Activated CD4-positive, alpha-beta T cell treated with anti-CD3 and anti-CD28 coated beads for 48 hours (primary cell): ENCODE measurements around the gene LIMS2.

Source experiments
- DNase-seq: peaks from one replicate; pipeline ENCODE4 v3.0.0-alpha.2; 2020

LIMS2 gene

DNA sequence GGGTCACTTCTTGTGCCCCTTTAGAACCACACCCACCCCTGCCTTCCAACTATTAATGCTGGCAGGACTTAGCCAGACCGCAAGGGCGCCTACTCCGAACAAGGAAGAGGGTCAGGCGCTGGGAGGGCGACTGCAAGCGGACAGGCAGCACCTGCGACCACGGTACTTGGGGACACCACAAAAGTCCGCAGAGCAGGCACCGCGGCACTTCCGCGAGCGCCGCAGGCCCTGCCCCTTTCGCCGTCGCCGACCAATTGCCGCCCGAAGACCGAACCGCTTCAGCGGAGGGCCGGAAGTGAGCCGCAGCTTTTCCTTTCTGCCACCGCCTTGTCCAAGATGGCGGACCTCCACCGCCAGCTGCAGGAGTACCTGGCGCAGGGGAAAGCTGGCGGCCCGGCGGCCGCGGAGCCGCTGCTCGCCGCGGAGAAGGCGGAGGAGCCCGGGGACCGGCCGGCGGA is 25.9 kb upstream of the LIMS2 start, which contains the start of gene SFT2D3:
SFT2D3 (plus strand) TSS at position 305 of the 458 bp plus-strand sequence; CDS start at position 337, 32 bp downstream.
- peak; percentile 94 for DNase-seq

DNA sequence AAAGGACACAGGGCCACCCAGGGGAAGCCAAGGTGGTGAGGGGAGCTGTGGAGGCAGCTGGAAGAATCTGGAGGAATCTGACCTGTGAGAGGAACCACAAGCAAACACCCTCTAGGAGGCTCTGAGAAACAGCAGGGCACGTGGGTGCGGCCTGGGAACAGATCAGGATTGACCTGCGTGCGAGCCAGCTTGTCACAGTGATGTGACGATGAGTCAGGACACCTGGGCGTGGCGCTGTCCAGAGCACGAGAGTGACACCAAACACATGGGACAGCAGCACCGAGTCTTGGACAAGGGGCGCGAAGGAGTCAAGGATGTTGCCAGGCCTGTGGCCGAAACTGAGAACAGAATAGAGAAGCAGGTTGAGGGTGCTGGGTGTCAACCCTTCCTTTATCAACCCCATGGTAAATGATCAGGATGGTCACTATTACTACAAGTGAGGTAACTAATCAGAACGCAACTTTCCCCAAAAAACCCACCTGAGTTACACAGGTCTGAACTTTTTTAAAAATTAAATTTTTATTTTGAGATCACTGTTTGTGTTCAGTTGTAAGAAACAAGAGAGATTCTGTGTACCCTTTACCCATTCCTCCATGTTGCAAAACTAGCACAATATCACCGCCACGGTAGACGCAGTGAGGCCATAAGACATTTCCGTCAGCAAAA is 25.3 kb upstream of the LIMS2 start:
- DNase-seq, result peak; percentile 41

DNA sequence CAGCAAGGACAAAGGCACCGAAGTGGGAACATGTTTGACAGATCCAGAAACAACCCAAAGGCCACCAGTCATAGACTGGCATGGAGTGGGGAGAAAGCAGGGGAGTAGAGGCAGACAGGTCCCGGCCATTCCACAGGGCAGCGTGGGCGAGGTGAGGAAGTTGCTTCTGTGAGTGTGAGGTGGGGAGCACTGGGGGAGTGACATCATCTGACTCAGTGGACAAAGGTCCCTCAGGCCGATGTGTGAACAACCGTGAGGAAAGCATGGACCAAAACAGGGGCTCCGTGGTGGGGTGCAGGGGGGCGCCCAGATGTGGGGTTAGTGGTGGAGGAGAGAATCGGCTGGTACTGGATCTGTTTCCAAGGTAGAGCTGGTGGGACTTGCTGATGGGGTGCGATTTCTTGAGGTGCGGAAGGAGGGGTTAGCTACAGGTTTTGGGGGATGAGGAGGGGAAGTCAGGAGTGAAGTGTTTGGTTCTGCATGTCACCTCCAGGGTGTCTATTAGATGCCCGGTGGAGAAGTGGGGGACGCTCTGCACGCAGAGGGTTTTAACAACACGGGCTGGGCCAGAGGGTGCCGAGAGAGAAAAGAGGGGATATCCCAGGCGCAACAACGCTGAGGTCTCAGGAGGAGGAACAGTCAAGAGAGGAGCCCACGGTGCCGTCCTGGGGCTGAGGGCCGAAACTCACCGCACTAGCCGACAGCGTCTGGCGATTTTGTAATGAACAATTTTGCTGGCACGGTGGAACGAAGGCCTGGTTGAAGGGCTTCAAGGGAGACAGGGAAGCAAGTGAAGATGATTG is 23.4 kb upstream of the LIMS2 start:
- DNase-seq, result no peak

DNA sequence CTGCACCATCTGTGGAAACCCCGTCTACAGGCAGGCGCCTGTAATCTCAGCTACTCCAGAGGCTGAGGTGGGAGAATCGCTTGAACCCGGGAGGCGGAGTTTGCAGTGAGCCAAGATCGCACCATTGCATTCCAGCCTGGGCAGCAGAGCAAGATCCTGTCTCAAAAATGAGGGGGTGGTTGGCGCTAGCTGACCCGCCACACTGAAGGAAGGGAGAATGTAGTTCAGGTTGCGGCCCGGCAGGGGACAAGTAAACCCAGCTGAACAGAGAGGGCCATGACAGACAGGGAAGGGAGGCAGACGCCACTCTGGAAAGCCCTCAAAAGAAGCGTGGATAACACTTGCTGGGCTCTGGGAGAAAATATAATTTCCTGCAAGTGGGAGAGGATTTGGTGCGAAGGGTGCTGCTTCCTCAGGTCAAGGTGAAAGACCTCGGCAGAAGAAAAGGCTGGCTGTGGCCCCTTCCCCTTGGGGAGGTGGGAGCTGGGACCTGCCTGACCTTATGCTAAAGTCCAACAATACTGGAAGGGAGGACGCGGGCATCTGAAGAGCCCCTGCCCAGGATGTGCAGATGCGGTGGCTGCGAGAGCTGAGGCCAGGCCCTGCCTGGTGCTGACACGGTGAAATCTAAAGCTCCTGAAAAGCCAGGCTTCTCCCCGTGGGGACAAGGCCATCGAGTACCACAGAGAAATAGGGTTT is 22.3 kb upstream of the LIMS2 start:
- DNase-seq, result no peak

DNA sequence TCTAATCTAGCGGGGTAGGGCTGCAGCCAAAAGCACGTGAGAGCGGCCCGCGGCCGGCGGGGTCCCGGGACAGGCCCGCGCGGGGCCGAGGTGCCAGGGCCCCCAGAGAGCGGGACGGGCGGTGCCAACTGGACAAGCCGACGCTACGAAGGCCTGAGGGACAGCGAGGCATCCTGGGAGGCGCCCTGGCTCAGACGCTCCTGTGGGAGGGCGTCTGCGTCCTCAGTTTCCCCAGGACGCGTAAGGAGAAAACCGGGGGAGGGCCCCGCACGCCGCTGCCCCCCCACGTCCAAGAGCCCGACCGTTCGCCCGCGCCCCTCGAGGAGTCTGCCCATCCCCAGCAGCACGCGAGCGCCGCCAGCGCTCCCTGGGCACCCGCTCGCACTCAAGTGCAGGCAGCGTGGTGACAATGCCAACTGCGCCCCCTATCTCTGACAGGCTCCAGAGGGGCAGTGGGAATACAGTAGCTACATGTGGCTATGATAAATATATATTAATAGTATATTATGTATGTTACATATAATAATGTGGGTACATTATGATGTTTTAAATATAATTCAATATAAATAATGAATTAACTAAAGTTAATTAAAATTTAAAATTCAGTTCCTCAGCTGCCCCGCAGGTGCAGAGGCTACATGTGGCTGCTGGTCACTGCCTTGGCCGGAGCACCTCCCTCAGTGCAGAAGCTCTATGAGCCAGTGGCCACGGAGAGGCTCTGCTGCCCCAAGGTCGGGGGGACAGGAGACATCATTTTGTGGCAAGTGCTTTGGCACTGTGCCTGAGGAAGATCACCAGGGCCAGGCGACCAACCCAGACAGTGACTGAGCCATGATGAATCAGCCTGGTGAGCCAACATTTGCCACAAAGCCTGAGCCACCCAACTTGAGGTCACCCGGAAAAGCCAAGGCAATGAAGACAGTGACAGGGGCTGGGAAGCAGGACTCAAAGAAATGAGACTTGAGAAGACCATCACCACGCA is 20.5 kb upstream of the LIMS2 start:
- peak; percentile 66 for DNase-seq

DNA sequence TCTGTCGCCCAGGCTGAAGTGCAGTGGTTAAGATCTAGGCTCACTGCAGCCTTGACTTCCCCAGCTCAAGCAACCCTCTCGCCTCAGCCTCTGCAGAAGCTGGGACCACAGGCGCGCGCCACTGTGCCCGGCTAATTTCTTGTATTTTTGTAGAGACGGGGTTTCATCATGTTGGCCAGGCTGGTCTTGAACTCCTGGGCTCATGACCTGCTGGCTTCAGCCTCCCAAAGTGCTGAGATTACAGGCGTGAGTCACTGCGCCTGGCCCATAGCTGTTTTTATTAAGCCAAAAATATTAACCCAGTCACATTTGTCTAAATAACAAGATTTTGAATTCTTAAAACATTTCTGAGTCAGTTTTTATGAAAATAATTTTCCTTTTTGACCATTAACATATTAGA is 19.7 kb upstream of the LIMS2 start:
- DNase-seq, result no peak

DNA sequence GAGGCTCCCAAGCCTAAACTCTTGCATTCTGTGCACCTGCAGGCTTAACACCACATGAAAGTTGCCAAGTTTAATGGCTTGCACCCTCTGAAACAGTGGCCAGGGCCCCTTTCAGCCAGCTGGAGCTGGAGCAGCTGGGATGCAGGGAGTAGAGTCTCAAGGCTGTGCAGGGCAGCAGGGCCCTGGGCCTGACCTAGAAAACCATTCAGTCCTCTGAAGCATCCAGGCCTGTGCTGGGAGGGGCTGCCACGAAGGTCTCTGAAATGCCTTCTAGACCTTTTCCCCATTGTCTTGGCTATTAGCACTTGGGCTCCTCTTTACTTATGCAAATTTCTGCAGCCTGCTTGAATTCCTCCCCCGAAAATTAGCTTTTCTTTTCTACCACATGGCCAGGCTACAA is 15.4 kb upstream of the LIMS2 start:
- no peak for DNase-seq

DNA sequence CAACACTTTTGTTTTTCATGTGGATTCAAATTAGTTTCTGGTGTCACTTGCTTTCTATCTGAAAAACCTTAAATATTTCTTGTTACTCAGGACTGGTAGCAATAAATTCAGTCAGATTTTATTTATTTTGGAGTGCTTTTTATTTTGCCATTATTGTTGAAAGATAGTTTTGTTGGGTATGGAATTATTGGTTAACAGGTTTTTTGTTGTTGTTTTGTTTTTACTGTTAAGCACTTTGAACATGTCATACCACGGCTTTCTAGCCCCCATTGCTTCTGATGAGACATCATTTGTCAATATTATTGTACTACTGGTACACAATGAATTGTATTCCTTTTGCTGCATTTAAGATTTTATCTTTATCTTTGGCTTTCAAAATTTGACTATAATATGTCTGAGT is 13.1 kb upstream of the LIMS2 start:
- DNase-seq, result no peak

DNA sequence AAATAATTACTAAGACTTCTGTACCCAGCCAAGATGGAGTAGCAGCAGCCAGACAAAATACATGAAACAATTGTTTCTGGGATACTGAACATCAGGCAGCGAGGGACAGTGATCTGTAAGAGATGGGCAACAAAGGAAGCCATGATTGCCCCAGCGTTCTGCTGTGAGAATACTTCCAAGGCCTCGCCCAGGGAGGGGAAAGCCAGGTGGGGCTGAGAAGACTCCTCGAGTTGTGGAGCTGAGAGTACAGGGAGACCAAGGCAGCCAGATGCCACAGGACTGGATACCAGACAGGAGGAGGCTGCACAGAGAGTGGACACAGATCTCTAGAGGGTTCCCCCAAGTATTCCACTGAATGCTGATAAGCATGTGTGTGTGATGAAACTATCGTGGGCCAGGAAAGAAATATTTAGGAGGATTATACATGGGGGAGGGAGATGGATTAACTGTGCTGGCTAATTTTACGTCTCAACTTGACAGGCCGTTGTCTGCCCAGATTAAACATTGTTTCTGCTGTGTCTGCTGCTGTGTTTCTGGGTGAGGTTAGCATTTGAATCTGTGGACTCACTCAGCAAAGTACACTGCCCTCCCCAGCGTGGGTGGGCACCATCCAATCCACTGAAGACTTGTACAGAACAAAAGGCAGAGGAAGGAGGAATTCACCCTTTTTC is 10.2 kb upstream of the LIMS2 start:
- no peak for DNase-seq

DNA sequence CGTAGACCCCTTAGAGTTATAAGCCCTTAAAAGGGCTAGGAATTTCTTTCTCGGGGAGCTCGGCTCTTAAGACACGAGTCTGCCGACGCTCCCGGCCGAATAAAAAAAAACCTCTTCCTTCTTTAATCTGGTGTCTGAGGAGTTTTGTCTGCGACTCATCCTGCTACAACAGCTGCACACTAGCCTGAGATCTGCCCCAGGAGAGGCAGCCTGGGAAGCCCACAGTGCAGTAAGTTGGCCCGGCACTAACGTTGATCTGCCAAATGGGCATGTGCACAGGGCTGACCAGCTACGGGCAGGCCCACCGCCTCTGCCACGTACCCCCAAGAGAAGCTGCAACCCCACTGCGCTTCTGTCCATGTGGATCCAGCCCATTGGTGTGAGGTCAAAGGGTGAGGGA is 8.4 kb upstream of the LIMS2 start:
- no peak for DNase-seq

DNA sequence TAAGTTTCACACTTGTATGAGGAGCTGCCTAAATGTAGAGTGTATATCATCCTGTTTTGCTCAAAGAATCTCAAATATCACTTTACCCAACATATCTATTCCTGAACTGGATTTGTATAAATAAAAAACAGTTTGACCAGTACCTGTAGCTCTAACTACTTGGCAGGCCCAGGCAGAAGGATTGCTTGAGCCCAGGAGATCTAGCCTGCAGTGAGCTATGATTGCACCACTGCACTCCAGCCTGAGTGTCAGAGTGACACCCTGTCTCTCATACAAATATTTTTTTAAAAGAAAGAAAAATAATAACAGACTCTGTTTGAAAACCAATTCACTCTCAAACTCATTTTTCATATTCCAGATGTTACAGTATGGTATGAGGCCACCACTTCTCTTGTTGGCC is 7.7 kb upstream of the LIMS2 start:
- DNase-seq, result no peak

DNA sequence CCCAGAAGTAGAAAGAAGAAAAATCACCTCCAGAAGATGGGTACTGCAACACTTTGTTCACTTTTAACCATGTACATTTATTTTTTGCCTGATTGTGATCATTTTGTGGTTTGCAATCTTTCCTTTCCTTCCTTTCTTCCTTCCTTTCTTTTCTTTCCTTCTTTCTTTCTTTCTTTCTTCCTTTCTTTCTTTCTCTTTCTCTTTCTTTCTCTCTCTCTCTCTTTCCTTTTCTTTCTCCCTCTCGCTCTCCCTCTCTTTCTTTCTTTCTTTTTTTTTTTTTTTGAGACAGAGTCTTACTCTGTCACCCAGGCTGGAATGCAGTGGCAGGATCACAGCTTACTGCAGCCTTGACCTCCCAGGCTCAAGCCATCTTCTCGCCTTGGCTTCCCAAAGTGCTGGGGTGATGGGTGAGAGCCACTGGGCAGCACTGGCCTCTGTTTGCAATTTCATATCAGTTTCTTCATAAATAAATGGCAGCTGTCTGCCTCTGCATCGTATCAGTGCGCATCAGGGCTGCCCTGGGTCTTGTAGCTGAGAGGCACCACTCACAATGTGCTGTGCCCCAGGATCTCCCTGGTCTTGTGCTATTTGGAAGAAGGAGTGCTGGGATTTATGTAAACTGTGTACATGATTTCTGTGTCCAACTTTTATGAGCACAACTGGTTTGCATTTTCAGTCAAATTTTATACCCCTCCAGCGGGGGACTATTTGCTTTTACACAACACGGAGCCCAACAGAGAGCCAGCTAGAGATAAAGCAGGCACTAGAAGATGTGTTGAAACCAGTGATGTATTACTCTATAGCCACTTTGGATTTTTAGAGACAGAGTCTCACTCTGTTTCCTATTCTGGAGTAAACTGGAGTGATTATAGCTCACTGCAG is 6.9 kb upstream of the LIMS2 start:
- no peak for DNase-seq

DNA sequence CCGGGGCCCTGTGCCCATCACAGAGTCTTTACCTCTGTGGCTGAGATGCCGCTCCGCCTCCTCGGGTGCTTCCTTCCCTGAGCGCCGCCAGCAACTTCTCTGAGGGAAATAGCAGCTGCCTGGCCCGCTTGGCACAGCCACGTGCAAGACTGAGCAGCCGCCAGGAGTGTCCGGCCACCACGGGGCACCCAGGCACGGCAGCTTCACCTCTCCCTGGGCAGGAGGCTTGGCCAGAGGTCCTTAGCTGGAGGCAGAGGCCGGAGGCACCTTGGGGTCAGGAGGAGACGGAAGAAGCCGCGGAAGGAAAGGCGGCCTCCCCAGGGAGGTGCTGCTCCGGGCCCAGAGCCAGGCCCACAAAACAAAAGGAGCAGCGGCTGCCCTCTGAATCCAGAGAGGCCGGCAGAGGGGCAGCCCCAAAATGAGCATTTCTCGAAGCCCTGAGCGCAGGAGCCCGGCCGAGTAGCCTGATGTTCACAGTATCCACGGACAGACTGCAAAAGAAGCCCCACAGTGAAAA is 6.0 kb upstream of the LIMS2 start:
- DNase-seq, result no peak

DNA sequence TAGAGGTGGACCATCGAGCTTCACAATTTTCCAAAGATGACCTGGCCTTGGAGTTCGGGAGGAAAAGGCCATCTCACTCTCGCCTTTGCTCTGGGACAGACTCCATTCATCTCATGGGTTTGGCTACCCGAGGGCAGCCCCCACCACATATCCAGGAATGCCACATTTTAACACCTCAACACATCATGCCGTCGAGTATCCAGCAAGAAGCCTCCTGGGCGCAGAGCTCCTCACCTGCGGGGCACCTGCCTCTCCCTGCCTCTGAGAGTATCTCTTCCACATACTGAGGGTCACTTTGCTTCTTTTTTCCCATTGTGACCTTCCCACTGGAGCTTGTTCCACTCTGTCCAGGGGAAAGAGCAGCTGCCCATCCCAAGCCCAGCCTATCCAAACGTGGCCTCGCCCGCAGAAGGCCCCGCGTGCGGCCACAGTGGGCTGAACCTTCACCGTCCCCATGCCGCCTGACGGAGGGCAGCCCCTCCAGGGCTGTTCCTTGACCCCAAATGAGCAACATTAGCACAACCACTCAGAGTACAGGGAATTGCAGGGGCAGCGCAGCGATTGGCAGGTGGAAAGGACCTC is 5.5 kb upstream of the LIMS2 start:
- no peak for DNase-seq

DNA sequence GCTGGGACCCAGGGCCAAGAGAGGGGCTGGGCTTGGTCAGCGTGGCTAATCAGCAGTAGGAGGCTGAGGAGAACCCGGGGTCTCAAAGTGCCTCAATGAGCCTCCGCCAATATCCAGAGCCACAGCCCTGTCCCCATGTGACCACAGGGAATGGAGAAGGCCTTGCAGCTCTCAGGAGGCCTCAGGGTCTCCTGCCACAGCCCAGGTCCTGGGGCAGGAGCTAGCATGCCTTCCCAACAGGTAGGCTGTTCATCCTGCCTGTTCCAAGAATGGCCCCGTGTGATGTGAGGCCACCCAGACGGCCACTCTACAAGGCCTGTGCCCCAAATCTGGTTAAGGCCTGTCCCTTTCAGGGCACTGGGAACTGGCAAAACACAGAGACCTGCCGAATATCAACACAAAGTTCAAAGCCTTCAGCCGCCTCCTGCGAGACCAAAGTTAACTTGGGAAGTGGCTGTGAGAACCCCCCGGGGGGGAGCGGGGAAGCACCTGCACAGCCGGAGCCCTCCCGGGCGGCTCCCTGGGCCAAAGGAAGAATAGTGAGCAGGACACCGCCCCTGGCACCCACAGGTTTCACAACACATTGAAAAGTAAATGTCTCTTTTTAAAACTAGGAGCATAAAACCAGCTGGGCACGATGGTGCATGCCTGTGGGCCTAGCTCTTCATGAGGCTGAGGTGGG is 4.5 kb upstream of the LIMS2 start:
- DNase-seq, result no peak

DNA sequence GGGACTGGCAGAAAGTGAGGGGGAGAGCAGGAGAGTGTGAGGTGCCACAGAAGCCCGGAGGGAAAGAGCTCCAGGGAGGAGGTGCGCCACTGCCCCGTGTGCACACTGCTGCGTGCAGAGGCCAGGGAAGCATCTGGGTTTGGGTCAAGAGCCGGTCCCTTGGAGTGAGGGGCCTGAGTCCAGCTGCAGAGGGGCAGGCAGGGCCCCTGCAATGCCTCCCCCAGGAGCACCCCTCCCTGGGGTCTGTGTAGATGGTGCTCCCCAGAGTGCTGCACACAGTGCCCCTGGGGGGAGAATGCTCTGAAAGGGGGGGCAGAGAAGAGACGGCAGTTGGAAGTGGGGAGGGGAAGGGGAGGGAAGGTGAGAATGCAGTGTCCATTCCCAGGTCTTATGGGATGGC is 3.7 kb upstream of the LIMS2 start:
- no peak for DNase-seq

DNA sequence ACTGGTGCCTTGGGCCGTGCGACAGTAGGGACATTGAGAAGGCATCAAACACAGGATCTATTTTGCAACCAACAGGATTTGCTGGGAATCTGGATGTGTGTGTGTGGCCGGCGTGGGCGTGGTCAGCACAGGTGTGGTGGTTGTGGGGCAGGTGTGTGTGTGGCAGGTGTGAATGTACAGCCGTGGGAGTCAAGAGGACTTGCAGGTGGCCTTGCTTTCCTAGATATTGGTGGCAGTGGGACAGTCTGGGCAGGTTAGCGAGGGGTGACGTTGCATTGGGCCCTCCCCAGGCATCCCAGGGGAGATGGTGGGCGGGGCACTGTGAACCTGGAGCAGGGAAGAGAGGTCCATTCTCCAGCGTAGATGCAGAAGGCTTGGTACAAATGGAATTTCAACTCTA is 3.2 kb upstream of the LIMS2 start:
- no peak for DNase-seq

DNA sequence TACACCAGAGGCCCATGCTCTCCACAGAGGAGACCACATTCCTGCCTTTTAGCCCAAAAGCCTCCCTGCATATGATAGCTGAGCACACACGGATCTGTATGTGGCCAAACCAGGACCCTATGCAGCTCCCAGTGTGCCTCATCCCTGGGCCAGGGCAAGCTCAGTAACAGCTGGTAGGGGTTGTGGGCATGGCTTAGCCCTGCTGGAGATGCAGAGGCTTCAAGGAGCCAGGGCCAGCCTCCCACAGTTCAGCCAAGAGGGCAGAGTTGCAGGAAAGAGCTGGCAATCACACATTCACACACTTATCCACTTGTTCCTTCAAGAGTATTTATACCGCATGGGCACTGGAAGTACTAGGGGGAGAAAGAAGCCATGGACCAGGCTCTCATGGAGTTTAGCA is 1.6 kb upstream of the LIMS2 start:
- no peak for DNase-seq
